RWPE2 (cell line): Measurements from ENCODE around the gene SMCO4.
A peak's percentile ranks its signal among the peaks of the same experiment; 100 is the strongest.
"Not testable (repeated sequence)": the region's sequence is repeated elsewhere in the genome, so short reads cannot be mapped to it uniquely, and the experiment has no call there.

Experiments
- ATAC-seq: fragments of 200-7000 bp; cut with Tn5 transposase; 3 replicates; pipeline ENCODE4 v1.9.1; 2021; ENCODE audit warnings: low read depth
- DNase-seq: peaks from one replicate; pipeline ENCODE4 v3.0.0-alpha.2; 2020; ENCODE audit warnings: low spot score
- H3K27ac ChIP-seq: fragments of 450-650 bp; 2 replicates; pipeline ENCODE4 v1.5.1; 2017; ENCODE audit warnings: mild to moderate bottlenecking; ENCODE audit not compliant: poor library complexity, severe bottlenecking
- H3K27me3 ChIP-seq: fragments of 250-450 bp; sonication (Bioruptor Pico); 2 replicates; pipeline ENCODE4 v1.5.1; 2021; ENCODE audit warnings: mild to moderate bottlenecking, moderate library complexity; ENCODE audit not compliant: insufficient read depth, poor library complexity, severe bottlenecking
- H3K36me3 ChIP-seq: fragments of 250-450 bp; sonication (Bioruptor Pico); 2 replicates; pipeline ENCODE4 v1.5.1; 2020; ENCODE audit warnings: low read depth, mild to moderate bottlenecking, moderate library complexity
- H3K4me1 ChIP-seq: fragments of 250-450 bp; sonication (Bioruptor Pico); 2 replicates; pipeline ENCODE4 v1.5.1; 2021; ENCODE audit warnings: mild to moderate bottlenecking, moderate library complexity; ENCODE audit not compliant: insufficient read depth, poor library complexity, severe bottlenecking
- H3K4me3 ChIP-seq: fragments of 250-450 bp; sonication (Bioruptor Pico); 2 replicates; pipeline ENCODE4 v1.5.1; 2021; ENCODE audit warnings: mild to moderate bottlenecking, moderate library complexity; ENCODE audit not compliant: severe bottlenecking
- H3K9me3 ChIP-seq: fragments of 250-450 bp; sonication (Bioruptor Pico); 2 replicates; pipeline ENCODE4 v1.5.1; 2021; ENCODE audit warnings: mild to moderate bottlenecking, moderate library complexity; ENCODE audit not compliant: severe bottlenecking
- TF ChIP-seq, protein P1 (sequence below): fragments of 450-650 bp; IDR thresholded peaks from one replicate; pipeline ENCODE4 v1.5.1; 2017; ENCODE audit warnings: mild to moderate bottlenecking, moderate library complexity; ENCODE audit not compliant: poor library complexity, severe bottlenecking

Gene SMCO4

DNA sequence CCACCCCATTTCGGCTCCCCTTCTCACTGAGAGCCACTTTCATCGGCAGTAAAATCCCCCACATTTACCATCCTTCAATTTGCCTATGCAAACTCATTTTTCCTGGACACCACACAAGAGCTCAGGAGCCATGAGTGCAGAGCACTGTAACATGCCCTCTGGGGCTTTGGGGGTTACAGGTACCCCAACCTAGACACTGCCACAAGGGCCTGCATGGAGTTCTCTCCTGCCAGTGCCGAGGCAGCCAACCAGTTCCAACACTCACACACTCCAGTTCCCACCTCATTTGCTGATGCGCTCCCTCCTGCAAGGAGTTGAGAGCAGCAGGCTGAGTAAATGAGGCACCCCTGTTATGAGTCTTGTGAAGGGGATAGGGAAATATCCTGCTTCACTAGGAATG, 76.1 kb downstream of the SMCO4 start:
- Histone ChIP-seq H3K9me3 (no peaks in the 10 kb centered on the region), H3K4me3 (no peak overlapping the region), H3K27ac (no peak overlapping the region), H3K36me3 (no peaks in the 10 kb centered on the region), H3K4me1 (no peaks in the 10 kb centered on the region), H3K27me3 (no peaks in the 10 kb centered on the region)
- TF ChIP-seq, protein P1, sequence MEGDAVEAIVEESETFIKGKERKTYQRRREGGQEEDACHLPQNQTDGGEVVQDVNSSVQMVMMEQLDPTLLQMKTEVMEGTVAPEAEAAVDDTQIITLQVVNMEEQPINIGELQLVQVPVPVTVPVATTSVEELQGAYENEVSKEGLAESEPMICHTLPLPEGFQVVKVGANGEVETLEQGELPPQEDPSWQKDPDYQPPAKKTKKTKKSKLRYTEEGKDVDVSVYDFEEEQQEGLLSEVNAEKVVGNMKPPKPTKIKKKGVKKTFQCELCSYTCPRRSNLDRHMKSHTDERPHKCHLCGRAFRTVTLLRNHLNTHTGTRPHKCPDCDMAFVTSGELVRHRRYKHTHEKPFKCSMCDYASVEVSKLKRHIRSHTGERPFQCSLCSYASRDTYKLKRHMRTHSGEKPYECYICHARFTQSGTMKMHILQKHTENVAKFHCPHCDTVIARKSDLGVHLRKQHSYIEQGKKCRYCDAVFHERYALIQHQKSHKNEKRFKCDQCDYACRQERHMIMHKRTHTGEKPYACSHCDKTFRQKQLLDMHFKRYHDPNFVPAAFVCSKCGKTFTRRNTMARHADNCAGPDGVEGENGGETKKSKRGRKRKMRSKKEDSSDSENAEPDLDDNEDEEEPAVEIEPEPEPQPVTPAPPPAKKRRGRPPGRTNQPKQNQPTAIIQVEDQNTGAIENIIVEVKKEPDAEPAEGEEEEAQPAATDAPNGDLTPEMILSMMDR: no peak
- ATAC-seq (no peak), DNase-seq (no peak)

DNA sequence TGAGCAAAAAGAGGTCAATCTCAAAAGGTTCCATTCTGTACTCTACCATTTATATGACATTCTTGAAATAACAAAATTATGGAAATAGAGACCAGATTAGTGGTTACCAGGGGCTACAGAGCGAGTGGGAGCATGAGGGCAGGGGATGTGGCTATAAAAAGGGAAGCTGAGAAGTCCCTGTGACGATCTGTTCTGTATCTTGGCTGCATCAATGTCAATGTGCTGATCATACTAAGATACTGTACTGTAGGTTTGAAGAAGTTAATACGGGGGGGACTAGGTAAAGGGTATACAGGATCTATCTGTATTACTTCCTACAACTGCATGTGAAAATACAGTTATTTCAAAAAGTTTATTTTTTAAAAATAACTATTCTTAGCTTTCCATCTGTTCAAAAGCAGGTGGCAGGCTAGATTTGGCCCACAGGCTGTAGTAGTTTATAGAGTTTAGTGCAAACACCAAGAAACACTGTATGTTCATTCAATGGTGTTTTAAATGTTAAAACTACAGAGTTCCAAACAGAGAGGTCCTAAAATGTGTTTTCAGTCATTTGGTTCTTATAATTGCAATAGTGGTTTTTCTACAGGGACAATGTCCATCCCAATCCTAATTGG, 78.2 kb downstream of the SMCO4 start:
- H3K4me3 ChIP-seq: no peak overlapping the region
- no peaks in the 10 kb centered on the region for H3K36me3 ChIP-seq
- H3K4me1 ChIP-seq: no peaks in the 10 kb centered on the region
- no peaks in the 10 kb centered on the region for H3K27me3 ChIP-seq
- no peaks in the 10 kb centered on the region for H3K9me3 ChIP-seq
- TF ChIP-seq, protein P1: no peak
- no peak overlapping the region for H3K27ac ChIP-seq
- DNase-seq (no peak), ATAC-seq (no peak)

DNA sequence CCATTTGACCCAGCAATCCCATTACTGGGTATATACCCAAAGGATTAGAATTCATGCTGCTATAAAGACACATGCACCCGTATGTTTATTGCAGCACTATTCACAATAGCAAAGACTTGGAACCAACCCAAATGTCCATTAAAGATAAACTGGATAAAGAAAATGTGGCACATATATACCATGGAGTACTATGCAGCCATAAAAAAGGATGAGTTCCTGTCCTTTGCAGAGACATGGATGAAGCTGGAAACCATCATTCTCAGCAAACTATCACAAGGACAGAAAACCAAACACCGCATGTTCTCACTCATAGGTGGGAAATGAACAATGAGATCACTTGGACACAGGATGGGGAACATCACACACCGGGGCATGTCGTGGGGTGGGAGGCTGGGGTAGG, 79.5 kb downstream of the SMCO4 start:
- DNase-seq, ATAC-seq, H3K4me3 ChIP-seq, H3K9me3 ChIP-seq, H3K27me3 ChIP-seq, H3K36me3 ChIP-seq, H3K4me1 ChIP-seq, H3K27ac ChIP-seq: not testable (repeated sequence)

DNA sequence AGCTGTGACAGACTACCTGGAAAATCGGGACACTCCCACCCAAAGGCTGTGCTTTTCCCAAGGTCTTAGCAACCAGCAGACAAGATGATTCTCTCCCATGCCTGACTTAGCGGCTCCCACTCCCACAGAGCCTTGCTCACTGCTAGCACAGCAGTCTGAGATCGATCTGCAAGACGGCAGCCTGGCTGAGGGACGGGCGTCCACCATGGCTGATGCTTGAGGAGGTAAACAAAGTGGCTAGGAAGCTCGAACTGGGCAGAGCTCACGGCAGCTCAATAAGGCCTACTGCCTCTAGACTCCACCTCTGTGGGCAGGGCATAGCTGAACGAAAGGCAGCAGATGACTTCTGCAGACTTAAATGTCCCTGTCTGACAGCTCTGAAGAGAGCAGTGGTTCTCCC, 84.9 kb downstream of the SMCO4 start:
- no peak for DNase-seq
- H3K4me3 ChIP-seq: no peak overlapping the region
- no peaks in the 10 kb centered on the region for H3K4me1 ChIP-seq
- no peaks in the 10 kb centered on the region for H3K9me3 ChIP-seq
- no peaks in the 10 kb centered on the region for H3K36me3 ChIP-seq
- TF ChIP-seq, protein P1: no peak
- no peak for ATAC-seq
- H3K27me3 ChIP-seq: no peaks in the 10 kb centered on the region
- H3K27ac ChIP-seq: no peak overlapping the region

DNA sequence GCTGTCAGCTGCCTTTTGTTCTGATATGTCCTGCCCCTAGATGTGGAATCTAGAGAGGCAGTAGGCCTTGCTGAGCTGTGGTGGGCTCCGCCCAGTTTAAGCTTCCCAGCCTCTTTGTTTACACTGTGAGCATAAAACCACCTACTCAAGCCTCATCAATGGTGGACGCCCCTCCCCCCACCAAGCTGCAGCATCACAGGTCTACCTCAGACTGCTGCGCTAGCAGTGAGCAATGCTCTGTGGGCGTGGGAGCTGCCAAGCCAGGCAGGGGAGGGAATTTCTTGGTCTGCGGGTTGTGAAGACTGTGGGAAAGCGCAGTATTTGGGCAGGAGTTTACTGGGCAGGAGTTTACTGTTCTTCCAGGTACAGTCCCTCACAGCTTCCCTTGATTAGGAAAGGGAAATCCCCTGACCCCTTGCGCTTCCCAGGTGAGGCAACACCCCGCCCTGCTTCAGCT, 98.5 kb downstream of the SMCO4 start:
- TF ChIP-seq, protein P1: no peak
- no peak overlapping the region for H3K27ac ChIP-seq
- ATAC-seq (peak; percentile 42; the same call in 2 of the 3 replicates), DNase-seq (no peak)
- no peaks in the 10 kb centered on the region for H3K4me1 ChIP-seq
- H3K27me3 ChIP-seq: peaks cover 3% of the 10 kb centered on the region
- no peak overlapping the region for H3K4me3 ChIP-seq
- no peaks in the 10 kb centered on the region for H3K9me3 ChIP-seq
- H3K36me3 ChIP-seq: no peaks in the 10 kb centered on the region

DNA sequence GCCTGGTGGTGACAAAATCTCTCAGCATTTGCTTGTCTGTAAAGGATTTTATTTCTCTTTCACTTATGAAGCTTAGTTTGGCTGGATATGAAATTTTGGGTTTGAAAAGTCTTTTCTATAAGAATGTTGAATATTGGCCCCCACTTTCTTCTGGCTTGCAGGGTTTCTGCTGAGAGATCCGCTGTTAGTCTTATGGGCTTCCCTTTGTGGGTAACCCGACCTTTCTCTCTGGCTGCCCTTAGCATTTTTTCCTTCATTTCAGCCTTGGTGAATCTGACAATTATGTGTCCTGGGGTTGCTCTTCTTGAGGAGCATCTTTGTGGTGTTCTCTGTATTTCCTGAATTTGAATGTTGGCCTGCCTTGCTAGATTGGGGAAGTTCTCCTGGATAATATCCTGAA, 100.0 kb downstream of the SMCO4 start:
- H3K36me3 ChIP-seq, H3K27ac ChIP-seq, ATAC-seq, H3K27me3 ChIP-seq, DNase-seq, H3K4me1 ChIP-seq, H3K4me3 ChIP-seq, H3K9me3 ChIP-seq: not testable (repeated sequence)
